Measurements from ENCODE around the gene DNAJB2.
"Not testable (repeated sequence)": the region's sequence is repeated elsewhere in the genome, so short reads cannot be mapped to it uniquely, and the experiment has no call there.

DNAJB2 gene

DNA sequence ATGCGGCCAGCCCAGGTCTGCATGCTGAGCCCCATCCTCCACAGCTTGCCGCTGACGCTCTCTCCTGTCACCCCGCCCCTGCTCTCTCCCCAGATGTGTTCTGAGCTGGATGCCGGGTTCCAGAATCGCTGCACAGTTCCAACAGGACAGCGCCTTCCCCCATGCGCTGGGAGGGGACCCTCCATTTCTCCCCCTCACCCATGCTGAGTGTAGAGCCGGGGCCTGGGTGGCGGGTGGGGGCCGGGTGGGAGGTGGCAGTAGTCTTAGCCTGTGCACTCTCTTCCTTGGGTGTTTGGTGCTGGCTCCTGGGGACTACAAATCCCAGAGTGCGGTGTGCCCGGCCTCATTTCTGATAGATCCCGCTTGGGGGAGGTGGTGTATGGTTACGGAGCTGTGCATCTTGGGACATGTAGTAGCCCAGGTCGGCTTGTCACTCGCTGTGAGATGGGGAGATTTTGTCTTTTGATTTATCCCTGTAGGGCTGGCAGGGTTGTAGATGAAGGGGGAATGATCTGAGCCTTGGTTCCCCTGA, 6.8 kb downstream of the DNAJB2 start:
- no peak for TF ChIP-seq ZFX (IDR thresholded peaks at IDR 0.05; ENCODE audit: borderline replicate concordance)
- TF ChIP-seq, protein P1, sequence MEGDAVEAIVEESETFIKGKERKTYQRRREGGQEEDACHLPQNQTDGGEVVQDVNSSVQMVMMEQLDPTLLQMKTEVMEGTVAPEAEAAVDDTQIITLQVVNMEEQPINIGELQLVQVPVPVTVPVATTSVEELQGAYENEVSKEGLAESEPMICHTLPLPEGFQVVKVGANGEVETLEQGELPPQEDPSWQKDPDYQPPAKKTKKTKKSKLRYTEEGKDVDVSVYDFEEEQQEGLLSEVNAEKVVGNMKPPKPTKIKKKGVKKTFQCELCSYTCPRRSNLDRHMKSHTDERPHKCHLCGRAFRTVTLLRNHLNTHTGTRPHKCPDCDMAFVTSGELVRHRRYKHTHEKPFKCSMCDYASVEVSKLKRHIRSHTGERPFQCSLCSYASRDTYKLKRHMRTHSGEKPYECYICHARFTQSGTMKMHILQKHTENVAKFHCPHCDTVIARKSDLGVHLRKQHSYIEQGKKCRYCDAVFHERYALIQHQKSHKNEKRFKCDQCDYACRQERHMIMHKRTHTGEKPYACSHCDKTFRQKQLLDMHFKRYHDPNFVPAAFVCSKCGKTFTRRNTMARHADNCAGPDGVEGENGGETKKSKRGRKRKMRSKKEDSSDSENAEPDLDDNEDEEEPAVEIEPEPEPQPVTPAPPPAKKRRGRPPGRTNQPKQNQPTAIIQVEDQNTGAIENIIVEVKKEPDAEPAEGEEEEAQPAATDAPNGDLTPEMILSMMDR (IDR thresholded peaks at IDR 0.05), result no peak
- no peak overlapping the region for H3K27ac ChIP-seq

DNA sequence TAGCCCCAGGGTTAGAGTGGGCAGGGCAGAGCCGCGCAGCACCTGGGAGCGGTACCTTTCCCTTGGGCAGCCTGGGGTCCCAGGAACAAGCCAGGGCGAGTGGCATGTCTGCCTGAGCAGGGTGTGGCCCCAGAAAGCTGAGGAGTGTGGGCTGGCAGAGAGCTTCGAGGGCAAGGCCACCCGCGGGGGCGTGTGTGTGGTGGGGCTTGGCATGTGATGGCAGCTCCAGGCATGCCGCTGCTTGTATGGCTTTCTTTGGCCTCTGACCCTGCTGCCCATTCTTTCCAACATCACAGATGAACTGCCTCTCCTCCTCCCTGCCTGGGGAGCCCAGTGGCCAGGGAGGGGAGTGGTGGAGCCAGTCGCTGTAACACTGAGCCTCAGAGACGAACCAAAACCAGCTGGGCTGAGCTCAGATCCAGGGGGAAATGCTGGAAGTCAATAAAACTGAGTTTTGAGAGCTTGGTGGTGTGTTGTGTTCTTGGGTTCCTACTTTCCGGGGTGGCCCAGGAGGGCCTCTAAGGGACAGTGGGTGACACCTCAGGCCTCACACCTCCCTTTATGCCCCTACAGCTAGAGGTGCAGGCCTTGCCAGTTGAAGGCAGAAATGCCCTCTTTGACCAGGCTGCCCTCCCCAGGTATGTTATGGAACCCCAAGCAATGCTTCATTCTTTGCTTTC, 7.4 kb downstream of the DNAJB2 start:
- TF ChIP-seq, protein P1 (IDR thresholded peaks at IDR 0.05), result no peak
- no peak for TF ChIP-seq ZFX (IDR thresholded peaks at IDR 0.05; ENCODE audit: borderline replicate concordance)
- no peak overlapping the region for H3K27ac ChIP-seq

DNA sequence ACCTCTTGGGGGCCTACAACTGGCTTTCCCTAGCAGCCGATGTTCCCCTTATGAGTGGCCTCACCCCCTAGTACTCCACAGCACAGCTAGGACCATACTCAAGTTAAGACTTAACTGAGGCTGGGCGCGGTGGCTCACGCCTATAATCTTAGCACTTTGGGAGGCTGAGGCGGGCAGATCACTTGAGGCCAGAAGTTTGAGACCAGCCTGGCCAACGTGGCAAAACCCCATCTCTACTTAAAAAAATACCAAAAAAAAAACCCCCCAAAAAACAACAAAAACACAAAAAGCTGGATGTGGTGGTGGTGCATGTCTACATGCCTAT, 7.9 kb downstream of the DNAJB2 start:
- not testable (repeated sequence) for H3K27ac ChIP-seq

DNA sequence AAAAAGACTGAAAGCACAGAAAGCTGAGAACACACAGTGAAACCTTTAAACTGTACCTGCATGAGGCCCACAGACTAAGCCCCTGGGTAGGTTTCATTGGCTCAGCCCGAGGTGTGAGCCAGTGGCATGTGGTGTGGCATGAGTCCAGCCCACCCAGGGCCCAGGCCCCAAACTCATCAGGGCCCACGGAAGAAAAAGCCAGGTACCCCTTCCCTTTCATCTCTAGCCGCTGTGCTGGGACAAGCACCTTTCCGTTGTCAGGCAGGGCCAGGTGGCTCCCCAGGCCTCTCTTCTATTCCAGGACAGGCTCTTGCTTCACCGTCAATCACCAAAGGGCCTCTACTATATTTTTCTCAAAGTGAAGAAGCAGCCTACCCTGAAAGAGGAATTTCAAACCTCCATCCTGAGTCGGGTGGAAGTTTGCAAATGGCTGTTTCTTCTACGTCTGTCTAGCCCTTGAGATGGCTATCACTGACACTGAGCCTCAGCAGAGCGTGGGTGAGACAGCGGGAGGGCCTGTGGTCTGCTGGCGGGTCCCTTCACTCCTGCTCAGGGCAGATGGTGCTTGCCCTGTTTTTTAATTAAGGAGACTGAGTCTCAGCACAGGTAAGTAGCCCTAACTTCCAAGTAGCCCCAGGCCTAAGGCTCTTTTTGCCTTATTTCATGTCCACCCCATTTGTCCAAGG, 8.6 kb downstream of the DNAJB2 start:
- TF ChIP-seq ZFX (IDR thresholded peaks at IDR 0.05; ENCODE audit: borderline replicate concordance), result no peak
- TF ChIP-seq, protein P1 (IDR thresholded peaks at IDR 0.05), result no peak
- H3K27ac ChIP-seq, result no peak overlapping the region

DNA sequence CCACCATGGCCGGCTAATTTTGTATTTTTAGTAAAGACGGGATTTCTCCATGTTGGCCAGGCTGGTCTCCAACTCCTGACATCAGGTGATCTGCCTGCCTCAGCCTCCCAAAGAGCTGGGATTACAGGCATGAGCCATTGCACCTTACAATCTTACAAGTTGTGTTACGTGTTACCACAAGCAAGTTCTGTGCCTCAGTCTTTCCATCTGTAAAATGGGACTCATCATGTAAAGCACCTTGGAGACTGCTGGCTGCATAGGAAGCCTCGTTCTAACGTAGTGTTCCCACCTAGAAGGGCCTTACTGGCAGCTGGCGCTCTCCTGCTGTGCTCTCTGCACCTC, 10.0 kb downstream of the DNAJB2 start:
- no peak overlapping the region for H3K27ac ChIP-seq
- TF ChIP-seq, protein P1 (IDR thresholded peaks at IDR 0.05), result no peak
- TF ChIP-seq ZFX (IDR thresholded peaks at IDR 0.05; ENCODE audit: borderline replicate concordance), result no peak

DNA sequence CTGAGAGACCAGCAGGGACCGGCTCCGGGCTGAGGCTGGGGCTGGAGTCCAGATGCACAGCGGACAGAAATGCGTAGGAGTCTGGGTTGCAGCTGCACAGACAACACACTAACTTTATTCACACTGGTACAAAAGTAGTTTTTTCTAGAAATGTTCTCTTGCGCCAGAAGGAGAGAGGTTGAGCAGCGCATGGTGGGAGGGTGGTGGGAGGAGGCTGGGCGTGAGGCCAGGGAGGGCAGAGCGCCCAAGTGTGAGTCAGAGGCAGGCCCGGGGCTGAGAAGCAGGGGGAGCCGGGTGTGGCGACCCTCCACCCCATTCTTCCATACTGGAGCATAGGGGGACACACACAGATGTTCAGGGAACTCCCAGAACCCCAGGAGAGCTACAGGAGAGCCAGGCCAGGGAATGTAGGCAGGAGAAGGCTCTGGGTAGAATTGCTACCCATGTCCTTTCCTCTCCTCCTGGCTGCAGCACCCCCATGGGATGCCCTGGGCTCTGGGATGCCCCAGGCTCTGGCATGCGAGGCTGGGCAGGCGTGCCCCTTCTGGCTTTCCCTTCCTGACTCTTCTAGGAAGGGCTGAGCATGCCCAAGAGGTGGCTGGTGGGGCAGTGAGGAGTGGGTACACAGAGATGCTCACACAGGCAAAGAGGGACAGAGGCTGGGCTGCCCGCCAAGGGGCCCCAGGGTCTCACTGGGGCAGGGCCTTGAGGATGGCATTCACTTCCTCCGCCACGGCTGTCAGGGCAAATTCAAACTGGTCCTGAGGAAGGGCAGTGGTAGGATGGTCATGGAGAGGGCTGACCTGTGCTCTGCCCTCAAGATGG, 10.6 kb downstream of the DNAJB2 start:
- TF ChIP-seq ZFX (IDR thresholded peaks at IDR 0.05; ENCODE audit: borderline replicate concordance), result no peak
- TF ChIP-seq, protein P1 (IDR thresholded peaks at IDR 0.05), result no peak
- H3K27ac ChIP-seq, result no peak overlapping the region

DNA sequence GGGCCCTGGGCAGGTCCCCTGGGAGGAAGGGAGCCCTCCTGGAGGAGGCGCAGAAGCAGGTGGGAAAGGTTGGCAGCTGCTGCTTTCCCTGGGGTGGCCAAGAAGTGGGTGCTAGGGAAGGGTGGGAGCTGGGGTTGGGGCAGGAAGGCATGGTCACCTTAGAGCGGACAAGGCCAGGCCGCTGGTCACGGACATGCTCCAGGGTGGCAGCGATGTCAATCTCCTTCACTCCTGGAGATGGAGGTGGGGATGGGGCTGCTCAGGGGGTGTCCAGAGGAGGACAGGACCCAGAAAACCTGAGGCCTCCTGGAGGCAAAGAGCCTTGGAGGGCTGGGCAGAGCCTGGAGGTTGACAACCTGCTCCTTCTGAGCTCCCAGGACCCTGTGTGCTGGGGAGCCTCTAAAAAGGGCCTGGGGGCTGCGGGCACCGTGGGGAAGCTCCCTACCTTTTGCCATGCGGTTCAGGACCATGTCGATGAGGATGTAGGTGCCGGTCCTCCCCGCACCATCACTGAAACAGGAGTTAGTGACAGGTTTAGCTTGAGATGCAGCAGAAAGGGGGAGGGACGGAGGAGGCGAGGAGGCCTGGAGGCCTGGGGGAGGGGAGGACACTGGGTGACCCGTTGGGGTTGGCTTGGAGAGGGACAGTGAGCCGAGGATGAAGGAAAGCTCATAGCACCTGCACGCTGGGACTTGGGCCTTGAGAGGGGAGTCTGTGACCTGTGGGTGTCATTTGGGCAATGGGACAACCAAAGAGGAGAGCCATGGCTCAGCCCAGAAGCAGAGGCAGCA, 11.4 kb downstream of the DNAJB2 start:
- TF ChIP-seq, protein P1 (IDR thresholded peaks at IDR 0.05), result no peak
- TF ChIP-seq ZFX (IDR thresholded peaks at IDR 0.05; ENCODE audit: borderline replicate concordance), result no peak

More for the DNA sequence above, 11.4 kb downstream of the DNAJB2 start:
- no peak overlapping the region for H3K27ac ChIP-seq
